GM12875 (cell line): ENCODE data around the gene RHBDF1.
"Not testable (repeated sequence)": the region's sequence is repeated elsewhere in the genome, so short reads cannot be mapped to it uniquely, and the experiment has no call there.

ENCODE experiments used
- H3K4me3 ChIP-seq: one replicate; pipeline ENCODE4 v1.5.1; 2011; ENCODE audit warnings: low read depth, low read length, control low read depth
- CTCF ChIP-seq: IDR thresholded peaks from 2 replicates; pipeline ENCODE4 v1.5.1; 2011; ENCODE audit warnings: low read depth, mild to moderate bottlenecking, control low read depth, inconsistent platforms, low read length, moderate library complexity, borderline replicate concordance; ENCODE audit not compliant: insufficient read depth

Gene RHBDF1

DNA sequence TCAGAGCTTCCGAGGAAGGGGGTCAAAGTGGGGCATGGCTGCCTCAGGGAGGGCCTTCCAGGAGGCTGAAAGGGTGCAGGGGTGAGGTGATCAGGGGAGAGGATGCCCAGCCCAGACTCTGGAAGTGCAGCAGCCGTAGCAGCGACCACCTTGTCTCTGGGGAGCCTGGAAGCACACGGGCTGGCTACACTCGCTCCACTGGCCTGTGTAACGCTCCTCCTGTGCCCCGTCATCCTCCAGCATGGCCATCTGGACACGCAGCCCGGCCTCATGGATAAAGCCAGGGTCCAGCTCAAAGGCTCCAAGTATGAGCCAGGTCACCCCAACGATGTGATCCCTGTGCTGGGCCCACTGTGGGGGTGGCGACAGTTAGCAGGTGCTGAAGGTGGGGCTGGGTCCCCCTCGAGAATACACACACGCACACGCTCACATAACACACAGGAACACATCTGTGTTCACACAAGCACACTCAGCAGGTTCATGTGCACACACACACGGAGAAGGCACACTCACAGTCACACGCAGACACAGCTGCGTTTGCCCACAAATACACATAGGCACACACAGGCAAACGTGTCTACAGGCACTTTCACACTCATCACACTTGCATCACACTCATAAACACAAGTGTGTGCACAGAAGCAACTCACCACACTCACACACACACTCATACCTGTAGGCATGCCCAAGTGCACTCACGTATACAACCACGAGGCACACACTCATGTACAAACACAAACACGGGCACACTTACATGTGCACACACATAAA, 38.4 kb downstream of the RHBDF1 start:
- no peak for TF ChIP-seq CTCF
- no peak overlapping the region for H3K4me3 ChIP-seq

- H3K4me3 ChIP-seq, result not testable (repeated sequence)
Observed at GRCh38 chr16:33154-33876, 39.1 kb downstream of the RHBDF1 start.

DNA sequence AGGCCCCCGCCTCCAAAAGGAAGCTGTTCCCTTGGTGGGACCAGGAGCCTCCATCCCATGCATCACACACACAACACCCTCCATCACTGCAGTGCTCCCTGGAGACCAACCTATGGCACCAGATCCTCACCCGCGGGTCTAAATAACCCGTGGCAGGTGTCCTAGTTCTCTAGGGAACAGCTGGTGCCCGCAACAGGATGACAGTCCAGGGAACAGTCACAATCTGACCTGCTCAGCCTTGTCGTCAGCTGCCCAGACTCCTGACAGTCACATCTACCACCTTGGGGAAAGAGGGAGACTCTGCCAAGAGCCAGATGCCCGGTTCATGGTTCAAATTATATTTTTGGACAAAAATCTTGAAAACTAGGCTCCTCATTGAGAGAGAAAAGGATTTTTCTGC, 41.8 kb downstream of the RHBDF1 start:
- not testable (repeated sequence) for H3K4me3 ChIP-seq

GRCh38 chr16:25926-26348, 46.5 kb downstream of the RHBDF1 start:
- not testable (repeated sequence) for H3K4me3 ChIP-seq

DNA sequence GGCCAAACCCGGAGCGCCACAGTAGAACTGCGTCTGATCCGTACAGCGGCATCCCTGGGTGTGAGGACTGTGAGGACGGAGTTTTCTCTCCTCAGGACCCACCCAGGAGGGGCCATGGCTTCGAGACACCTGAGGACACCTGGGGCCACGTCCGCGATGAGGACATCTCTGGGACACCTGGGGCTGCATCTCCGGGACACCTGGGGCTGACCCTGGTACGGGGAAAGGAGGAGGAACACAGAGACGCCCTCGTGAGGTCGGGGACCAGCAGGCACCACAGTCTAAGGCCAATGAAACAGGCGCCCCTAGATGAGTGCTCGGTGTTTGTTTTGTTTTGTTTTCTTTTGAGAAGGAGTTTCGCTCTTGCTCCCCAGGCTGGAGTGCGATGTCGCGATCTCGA, 48.3 kb downstream of the RHBDF1 start:
- not testable (repeated sequence) for H3K4me3 ChIP-seq

DNA sequence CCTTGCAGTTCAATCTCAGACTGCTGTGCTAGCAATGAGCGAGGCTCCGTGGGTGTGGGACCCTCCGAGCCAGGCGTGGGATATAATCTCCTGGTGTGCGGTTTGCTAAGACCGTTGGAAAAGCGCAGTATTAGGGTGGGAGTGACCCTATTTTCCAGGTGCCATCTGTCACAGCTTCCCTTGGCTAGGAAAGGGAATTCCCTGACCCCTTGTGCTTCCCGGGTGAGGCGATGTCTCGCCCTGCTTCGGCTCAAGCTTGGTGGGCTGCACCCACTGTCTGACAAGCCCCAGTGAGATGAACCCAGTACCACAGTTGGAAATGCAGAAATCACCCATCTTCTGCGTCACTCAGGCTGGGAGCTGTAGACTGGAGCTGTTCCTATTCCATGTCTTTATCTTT, 51.5 kb downstream of the RHBDF1 start:
- H3K4me3 ChIP-seq, result not testable (repeated sequence)

DNA sequence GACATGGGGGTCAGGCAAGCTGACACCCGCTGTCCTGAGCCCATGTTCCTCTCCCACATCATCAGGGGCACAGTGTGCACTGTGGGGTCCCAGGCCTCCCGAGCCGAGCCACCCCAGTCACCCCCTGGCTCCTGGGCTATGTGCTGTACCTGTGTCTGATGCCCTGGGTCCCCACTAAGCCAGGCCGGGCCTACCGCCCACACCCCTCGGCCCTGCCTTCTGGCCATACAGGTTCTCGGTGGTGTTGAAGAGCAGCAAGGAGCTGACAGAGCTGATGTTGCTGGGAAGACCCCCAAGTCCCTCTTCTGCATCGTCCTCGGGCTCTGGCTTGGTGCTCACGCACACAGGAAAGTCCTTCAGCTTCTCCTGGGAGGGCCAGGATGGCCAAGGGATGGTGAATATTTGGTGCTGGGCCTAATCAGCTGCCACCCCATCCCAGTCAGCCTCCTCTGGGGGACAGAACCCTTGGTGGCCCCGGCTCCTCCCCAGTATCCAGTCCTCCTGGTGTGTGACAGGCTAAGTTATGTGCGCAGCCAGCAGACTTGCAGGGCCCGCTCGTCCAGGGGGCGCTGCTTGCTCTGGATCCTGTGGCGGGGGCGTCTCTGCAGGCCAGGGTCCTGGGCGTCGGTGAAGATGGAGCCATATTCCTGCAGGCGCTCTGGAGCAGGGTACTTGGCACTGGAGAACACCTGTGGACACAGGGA, 55.2 kb downstream of the RHBDF1 start:
- H3K4me3 ChIP-seq, result not testable (repeated sequence)

DNA sequence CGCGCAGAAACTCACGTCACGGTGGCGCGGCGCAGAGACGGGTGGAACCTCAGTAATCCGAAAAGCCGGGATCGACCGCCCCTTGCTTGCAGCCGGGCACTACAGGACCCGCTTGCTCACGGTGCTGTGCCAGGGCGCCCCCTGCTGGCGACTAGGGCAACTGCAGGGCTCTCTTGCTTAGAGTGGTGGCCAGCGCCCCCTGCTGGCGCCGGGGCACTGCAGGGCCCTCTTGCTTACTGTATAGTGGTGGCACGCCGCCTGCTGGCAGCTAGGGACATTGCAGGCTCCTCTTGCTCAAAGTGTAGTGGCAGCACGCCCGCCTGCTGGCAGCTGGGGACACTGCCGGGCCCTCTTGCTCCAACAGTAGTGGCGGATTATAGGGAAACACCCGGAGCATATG, 61.7 kb downstream of the RHBDF1 start:
- TF ChIP-seq CTCF, result peak; percentile 59

GRCh38 chr16:9903-10665, 62.3 kb downstream of the RHBDF1 start:
- H3K4me3 ChIP-seq, result peak overlapping the region; percentile 43
- TF ChIP-seq CTCF, result no peak

More for the DNA sequence above, 61.7 kb downstream of the RHBDF1 start:
- not testable (repeated sequence) for H3K4me3 ChIP-seq
